HepG2 (cell line): Measurements from ENCODE around the gene TSGA10IP. TPM values are rescaled to one million over a fixed set of nuclear protein-coding genes. Genes with fewer than 3 reads are reported as not detected.

Experiments
- AGO2 ChIP-seq: fragments of 200-400 bp; formaldehyde crosslinking; optimal IDR thresholded peaks from 2 replicates; pipeline ENCODE3; 2017; ENCODE audit warnings: mild to moderate bottlenecking, low read depth, low read length, moderate library complexity
- FOXA3 ChIP-seq: IDR thresholded peaks from 2 replicates; pipeline ENCODE4 v1.6.1; 2016; ENCODE audit warnings: missing genetic modification reagents, missing compliant biosample characterization
- GATAD2A ChIP-seq: IDR thresholded peaks from 2 replicates; pipeline ENCODE4 v1.6.1; 2016
- HCFC1 ChIP-seq: fragments of 150-350 bp; IDR thresholded peaks from 2 replicates; pipeline ENCODE4 v1.6.1; 2014; ENCODE audit warnings: low read depth, low read length
- HOXA9 ChIP-seq: sonication (generic); formaldehyde crosslinking; IDR thresholded peaks from 2 replicates; pipeline ENCODE4 v1.8.1; 2022; ENCODE audit warnings: missing genetic modification reagents, mild to moderate bottlenecking, moderate library complexity, borderline replicate concordance
- MAFK ChIP-seq, 2 experiments: IDR thresholded peaks in 1 of 2; conservative IDR thresholded peaks in 1 of 2; 2 replicates each; pipeline ENCODE4 v1.6.1; 2011; ENCODE audit warnings: improper control_type of control experiment in 2 of 2, low read length in 2 of 2
- NCOA5 ChIP-seq: sonication (generic); formaldehyde crosslinking; IDR thresholded peaks from 2 replicates; pipeline ENCODE4 v1.4.0; 2020; ENCODE audit warnings: missing genetic modification reagents
- RELA ChIP-seq: sonication (generic); formaldehyde crosslinking; IDR thresholded peaks from 2 replicates; pipeline ENCODE4 v1.4.0; 2020; ENCODE audit warnings: missing genetic modification reagents
- RFX5 ChIP-seq: IDR thresholded peaks from 2 replicates; pipeline ENCODE4 v1.6.1; 2011; ENCODE audit warnings: low read depth, low read length, improper control_type of control experiment
- SRSF1 ChIP-seq: fragments of 200-400 bp; formaldehyde crosslinking; optimal IDR thresholded peaks from 2 replicates; pipeline ENCODE3; 2017; ENCODE audit warnings: mild to moderate bottlenecking, low read depth, low read length, moderate library complexity
- TBX2 ChIP-seq: sonication (generic); formaldehyde crosslinking; IDR thresholded peaks from 2 replicates; pipeline ENCODE4 v1.5.0; 2020; ENCODE audit warnings: missing genetic modification reagents, mild to moderate bottlenecking, borderline replicate concordance
- TOE1 ChIP-seq: sonication (generic); formaldehyde crosslinking; IDR thresholded peaks from 2 replicates; pipeline ENCODE4 v1.4.0; 2020; ENCODE audit warnings: mild to moderate bottlenecking, missing genetic modification reagents
- ZNF557 ChIP-seq: sonication (generic); formaldehyde crosslinking; IDR thresholded peaks from 2 replicates; pipeline ENCODE4 v1.4.0; 2020; ENCODE audit warnings: missing genetic modification reagents
- ZNF746 ChIP-seq: sonication (generic); formaldehyde crosslinking; IDR thresholded peaks from 2 replicates; pipeline ENCODE4 v1.8.0; 2022; ENCODE audit warnings: mild to moderate bottlenecking, missing genetic modification reagents
- polyA plus RNA-seq, 8 experiments: library from polyadenylated mRNA; depleted of rRNA in 3 of 8; stranded (reverse) in 7 of 8; unstranded in 1 of 8; fragments of >200 nt; fragmentation: Illumina TruSeq in 4 of 8; extraction: Trizol in 4 of 8; gene quantifications; 2 replicates each; pipeline versions ENCODE4 v1.2.1 to v1.2.3, GENCODE V29; 2011 to 2016; ENCODE audit warnings: low read depth in 4 of 8, missing spikeins in 1 of 8, mixed read lengths in 1 of 8; ENCODE audit not compliant: insufficient read depth in 1 of 8
- total RNA-seq, 5 experiments: library from RNA; depleted of rRNA; stranded (reverse); fragments of >200 nt; fragmentation: Illumina TruSeq; extraction: Trizol; gene quantifications; 2 replicates each; pipeline ENCODE4 v1.2.3, GENCODE V29; 2016; ENCODE audit warnings: low read depth in 1 of 5
- TF ChIP-seq, protein P1 (sequence below): sonication (generic); formaldehyde crosslinking; IDR thresholded peaks from one replicate; pipeline ENCODE4 v1.5.1; 2020; ENCODE audit warnings: mild to moderate bottlenecking, missing genetic modification reagents; ENCODE audit errors: not compliant biosample characterization
- TF ChIP-seq, protein P2 (sequence below), 2 experiments: sonication (generic) in 1 of 2; formaldehyde crosslinking in 1 of 2; IDR thresholded peaks; 2 replicates each; pipeline versions ENCODE4 v1.4.0 to v1.6.1; 2018 to 2020; ENCODE audit warnings: missing genetic modification reagents in 2 of 2, borderline replicate concordance in 1 of 2, low read depth in 1 of 2, mild to moderate bottlenecking in 1 of 2, missing biosample characterization in 1 of 2
- TF ChIP-seq, protein P3 (sequence below): sonication (generic); formaldehyde crosslinking; IDR thresholded peaks from 2 replicates; pipeline ENCODE4 v1.4.0; 2020; ENCODE audit warnings: missing genetic modification reagents

Gene TSGA10IP
- total and polyA plus RNA-seq, 2 of the 13 experiments (the other 11 are each of a cell fraction or from before 2014, with no cell fraction given): not detected

DNA sequence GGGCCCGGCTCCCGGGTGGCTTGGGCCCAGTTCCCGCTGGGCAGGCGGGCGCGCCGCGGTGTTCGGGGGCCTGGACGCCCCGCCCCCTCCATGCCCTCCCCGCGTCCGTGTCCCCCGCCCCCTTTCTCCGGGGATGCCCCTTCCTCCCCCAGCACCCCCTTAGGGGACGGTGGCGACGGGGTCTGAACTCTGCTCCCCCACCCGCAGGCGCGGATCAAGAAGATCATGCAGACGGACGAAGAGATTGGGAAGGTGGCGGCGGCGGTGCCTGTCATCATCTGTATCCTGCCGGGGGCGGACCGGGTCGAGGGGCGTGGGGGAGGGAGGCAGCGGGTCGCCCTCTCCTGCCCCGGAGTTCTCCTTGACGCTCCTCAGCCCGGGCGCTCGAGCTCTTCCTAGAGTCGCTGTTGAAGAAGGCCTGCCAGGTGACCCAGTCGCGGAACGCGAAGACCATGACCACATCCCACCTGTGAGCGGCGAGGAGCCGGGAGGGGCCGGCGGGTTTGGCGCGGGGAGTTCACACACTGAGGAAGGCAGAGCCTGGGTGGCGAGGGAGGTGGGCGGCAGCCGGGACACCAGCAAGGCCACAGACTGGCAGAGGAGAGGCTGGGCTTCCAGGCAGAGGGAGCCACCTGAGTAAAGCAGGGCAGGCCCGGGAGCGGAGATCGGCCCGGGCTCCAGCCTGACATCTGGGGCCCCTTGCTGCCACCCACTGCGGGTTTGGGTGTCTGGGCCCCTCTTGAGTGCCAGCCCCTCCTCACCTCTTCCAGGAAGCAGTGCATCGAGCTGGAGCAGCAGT, 25.5 kb upstream of the TSGA10IP start (continued):
- TF ChIP-seq, protein P1, sequence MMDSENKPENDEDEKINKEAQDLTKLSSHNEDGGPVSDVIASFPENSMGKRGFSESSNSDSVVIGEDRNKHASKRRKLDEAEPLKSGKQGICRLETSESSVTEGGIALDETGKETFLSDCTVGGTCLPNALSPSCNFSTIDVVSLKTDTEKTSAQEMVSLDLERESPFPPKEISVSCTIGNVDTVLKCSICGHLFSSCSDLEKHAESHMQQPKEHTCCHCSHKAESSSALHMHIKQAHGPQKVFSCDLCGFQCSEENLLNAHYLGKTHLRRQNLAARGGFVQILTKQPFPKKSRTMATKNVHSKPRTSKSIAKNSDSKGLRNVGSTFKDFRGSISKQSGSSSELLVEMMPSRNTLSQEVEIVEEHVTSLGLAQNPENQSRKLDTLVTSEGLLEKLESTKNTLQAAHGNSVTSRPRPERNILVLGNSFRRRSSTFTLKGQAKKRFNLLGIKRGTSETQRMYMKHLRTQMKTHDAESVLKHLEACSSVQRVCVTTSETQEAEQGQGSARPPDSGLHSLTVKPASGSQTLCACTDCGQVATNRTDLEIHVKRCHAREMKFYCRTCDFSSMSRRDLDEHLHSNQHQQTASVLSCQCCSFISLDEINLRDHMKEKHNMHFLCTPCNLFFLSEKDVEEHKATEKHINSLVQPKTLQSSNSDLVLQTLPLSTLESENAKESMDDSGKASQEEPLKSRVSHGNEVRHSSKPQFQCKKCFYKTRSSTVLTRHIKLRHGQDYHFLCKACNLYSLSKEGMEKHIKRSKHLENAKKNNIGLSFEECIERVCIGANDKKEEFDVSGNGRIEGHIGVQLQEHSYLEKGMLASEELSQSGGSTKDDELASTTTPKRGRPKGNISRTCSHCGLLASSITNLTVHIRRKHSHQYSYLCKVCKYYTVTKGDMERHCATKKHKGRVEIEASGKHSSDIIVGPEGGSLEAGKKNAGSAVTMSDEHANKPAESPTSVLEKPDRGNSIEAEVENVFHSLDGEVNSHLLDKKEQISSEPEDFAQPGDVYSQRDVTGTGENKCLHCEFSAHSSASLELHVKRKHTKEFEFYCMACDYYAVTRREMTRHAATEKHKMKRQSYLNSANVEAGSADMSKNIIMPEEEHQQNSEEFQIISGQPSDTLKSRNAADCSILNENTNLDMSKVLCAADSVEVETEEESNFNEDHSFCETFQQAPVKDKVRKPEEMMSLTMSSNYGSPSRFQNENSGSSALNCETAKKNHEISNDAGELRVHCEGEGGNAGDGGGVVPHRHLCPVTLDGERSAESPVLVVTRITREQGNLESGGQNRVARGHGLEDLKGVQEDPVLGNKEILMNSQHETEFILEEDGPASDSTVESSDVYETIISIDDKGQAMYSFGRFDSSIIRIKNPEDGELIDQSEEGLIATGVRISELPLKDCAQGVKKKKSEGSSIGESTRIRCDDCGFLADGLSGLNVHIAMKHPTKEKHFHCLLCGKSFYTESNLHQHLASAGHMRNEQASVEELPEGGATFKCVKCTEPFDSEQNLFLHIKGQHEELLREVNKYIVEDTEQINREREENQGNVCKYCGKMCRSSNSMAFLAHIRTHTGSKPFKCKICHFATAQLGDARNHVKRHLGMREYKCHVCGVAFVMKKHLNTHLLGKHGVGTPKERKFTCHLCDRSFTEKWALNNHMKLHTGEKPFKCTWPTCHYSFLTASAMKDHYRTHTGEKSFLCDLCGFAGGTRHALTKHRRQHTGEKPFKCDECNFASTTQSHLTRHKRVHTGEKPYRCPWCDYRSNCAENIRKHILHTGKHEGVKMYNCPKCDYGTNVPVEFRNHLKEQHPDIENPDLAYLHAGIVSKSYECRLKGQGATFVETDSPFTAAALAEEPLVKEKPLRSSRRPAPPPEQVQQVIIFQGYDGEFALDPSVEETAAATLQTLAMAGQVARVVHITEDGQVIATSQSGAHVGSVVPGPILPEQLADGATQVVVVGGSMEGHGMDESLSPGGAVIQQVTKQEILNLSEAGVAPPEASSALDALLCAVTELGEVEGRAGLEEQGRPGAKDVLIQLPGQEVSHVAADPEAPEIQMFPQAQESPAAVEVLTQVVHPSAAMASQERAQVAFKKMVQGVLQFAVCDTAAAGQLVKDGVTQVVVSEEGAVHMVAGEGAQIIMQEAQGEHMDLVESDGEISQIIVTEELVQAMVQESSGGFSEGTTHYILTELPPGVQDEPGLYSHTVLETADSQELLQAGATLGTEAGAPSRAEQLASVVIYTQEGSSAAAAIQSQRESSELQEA (CRISPR knock-in tag): no peak
- TF ChIP-seq RFX5 (no peak), GATAD2A (CRISPR knock-in tag) (no peak), HCFC1 (no peak), ZNF746 (CRISPR knock-in tag) (no peak), TOE1 (CRISPR knock-in tag) (no peak), RELA (peak; percentile 8; the same call in 1 of the 2 replicates), SRSF1 (no peak), FOXA3 (CRISPR knock-in tag) (no peak), AGO2 (peak; percentile 45), ZNF557 (no peak), NCOA5 (CRISPR knock-in tag) (no peak), TBX2 (CRISPR knock-in tag) (0 out of 2 replicates have a peak, but pooled peaks have one; percentile 23), HOXA9 (CRISPR knock-in tag) (0 out of 2 replicates have a peak, but pooled peaks have one; percentile 18), MAFK (conservative IDR thresholded peaks at IDR 0.05 in 1 of 2, IDR thresholded peaks at IDR 0.05 in 1 of 2; ENCODE audit: low read length in 2 of 2) (no peak)
- TF ChIP-seq, protein P2, sequence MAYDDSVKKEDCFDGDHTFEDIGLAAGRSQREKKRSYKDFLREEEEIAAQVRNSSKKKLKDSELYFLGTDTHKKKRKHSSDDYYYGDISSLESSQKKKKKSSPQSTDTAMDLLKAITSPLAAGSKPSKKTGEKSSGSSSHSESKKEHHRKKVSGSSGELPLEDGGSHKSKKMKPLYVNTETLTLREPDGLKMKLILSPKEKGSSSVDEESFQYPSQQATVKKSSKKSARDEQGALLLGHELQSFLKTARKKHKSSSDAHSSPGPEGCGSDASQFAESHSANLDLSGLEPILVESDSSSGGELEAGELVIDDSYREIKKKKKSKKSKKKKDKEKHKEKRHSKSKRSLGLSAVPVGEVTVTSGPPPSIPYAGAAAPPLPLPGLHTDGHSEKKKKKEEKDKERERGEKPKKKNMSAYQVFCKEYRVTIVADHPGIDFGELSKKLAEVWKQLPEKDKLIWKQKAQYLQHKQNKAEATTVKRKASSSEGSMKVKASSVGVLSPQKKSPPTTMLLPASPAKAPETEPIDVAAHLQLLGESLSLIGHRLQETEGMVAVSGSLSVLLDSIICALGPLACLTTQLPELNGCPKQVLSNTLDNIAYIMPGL (CRISPR knock-in tag; IDR thresholded peaks at IDR 0.05; ENCODE audit: borderline replicate concordance in 1 of 2, low read depth in 1 of 2): no peak
- TF ChIP-seq, protein P3, sequence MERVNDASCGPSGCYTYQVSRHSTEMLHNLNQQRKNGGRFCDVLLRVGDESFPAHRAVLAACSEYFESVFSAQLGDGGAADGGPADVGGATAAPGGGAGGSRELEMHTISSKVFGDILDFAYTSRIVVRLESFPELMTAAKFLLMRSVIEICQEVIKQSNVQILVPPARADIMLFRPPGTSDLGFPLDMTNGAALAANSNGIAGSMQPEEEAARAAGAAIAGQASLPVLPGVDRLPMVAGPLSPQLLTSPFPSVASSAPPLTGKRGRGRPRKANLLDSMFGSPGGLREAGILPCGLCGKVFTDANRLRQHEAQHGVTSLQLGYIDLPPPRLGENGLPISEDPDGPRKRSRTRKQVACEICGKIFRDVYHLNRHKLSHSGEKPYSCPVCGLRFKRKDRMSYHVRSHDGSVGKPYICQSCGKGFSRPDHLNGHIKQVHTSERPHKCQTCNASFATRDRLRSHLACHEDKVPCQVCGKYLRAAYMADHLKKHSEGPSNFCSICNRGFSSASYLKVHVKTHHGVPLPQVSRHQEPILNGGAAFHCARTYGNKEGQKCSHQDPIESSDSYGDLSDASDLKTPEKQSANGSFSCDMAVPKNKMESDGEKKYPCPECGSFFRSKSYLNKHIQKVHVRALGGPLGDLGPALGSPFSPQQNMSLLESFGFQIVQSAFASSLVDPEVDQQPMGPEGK: 0 out of 2 replicates have a peak, but pooled peaks have one; percentile 22
